Activated T-cell treated with anti-CD3 and anti-CD28 coated beads for 4 hours (primary cell): ENCODE data around the gene PPP1R3C.

ENCODE experiments used
- DNase-seq: peaks from one replicate; pipeline ENCODE4 v3.0.0-alpha.2; 2020

The PPP1R3C gene

DNA sequence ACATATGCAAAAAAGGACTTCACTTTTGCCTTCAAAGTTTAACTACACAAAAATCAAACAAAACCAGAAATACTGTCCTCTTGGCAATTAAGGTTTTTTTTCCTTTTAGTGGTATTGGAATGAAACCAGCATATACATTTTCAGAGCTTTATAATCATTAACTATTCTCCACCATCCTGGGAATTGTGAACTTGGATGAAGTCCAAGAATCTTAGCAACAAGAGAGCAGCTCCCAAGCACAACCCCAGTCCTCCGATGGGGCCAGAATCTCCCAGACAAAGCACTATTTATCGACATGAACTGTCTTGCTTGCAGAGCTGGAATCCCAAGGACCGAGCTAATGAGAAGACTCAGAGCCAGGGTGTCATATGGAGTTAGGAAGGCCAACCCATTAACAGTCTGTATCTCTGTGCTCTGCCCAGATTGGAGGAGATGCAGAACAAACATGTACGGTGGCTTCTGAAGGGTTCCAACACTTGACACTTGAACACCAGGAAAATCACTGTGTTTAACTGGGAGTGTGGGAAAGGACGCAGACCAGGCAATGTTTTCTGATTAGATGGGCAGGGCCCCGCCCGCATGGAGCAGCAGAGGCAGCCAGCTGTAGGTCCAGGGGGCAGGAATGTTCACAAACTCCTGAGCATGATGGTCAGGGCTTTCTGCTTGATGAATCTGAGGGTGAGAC, 35.5 kb downstream of the PPP1R3C start:
- no peak for DNase-seq

- no peak for DNase-seq
Measured at GRCh38 chr10:91596825-91597196, 36.1 kb downstream of the PPP1R3C start.

DNA sequence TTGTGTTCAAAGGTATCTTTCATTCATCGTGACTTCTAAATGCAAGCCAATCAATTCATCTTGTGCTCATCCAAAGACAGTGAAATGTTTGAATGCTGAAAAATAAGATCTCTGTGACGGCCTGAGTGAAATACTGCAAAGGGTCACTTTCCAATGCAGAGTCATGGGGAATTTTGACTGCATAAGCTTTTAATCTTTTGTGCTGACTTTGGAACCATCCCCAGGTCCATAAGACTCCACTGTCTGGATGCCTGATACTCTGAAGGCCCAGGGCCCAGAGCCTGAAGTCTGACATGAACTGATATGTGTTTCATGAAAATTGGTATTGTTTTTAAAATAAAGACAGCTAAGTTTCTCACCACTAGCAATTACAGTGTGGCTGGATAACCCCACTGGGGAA, 39.0 kb downstream of the PPP1R3C start:
- DNase-seq = no peak

GRCh38 chr10:91593366-91593765, 39.5 kb downstream of the PPP1R3C start:
- DNase-seq = no peak

DNA sequence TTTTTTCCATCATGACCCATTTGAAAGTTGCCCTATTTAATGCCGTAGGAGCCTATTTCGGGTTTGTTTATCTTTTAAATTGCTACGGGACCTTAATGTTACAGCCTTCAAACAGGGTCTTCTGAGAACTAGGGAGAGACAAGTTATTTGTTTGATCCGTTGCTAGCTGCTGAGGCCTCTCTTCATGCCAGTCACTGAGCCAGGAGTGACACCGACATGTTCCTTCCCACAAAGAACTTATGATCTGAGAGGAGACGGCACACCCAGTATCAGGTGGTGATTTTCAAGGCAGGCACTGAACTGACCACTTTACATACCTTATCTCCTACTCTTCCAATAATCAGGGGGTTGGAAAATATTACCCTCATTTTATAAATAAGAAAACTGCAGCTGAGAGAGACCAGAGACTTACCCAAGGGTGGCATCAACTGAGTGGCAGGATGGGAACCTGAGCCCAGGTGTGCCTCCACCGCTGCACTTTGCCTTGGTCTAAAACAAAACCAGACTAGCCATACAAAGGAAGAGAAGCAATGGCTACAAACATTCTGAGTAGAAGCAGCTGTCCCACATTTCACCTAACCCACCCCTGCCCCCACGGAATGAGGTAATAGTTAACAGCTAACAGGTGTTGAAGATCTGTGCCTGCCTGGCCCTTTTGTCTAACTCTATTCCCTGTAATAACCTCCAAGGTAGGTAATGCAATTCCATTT, 40.5 kb downstream of the PPP1R3C start:
- no peak for DNase-seq

- DNase-seq = no peak
Measured at GRCh38 chr10:91591797-91592174, 41.1 kb downstream of the PPP1R3C start.

GRCh38 chr10:91590904-91591796, 41.7 kb downstream of the PPP1R3C start:
- no peak for DNase-seq

GRCh38 chr10:91590142-91590903, 42.5 kb downstream of the PPP1R3C start:
- DNase-seq = no peak

DNA sequence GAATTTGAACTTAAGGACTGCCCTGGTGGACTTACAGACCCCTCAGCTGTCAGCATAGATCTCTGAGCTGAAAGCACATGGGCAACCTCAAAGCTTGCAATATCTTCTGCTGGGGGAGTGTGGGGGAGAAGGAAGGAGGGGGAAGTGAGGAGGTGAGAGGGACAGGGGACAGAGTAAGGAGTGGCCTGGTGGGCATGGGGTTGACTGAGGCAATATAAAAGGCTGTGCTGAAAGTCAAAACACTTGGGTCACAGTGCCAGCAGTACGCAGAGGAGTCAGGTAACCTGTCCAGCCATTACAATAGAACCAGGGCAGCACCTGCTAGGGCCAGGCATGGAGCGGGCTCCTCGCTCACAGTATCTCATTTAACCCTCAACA, 43.2 kb downstream of the PPP1R3C start:
- no peak for DNase-seq

GRCh38 chr10:91589015-91589657, 43.7 kb downstream of the PPP1R3C start:
- DNase-seq = no peak

- DNase-seq = no peak
Measured at GRCh38 chr10:91587710-91588638, 44.9 kb downstream of the PPP1R3C start.

- no peak for DNase-seq
Measured at GRCh38 chr10:91582153-91582554, 50.7 kb downstream of the PPP1R3C start.

DNA sequence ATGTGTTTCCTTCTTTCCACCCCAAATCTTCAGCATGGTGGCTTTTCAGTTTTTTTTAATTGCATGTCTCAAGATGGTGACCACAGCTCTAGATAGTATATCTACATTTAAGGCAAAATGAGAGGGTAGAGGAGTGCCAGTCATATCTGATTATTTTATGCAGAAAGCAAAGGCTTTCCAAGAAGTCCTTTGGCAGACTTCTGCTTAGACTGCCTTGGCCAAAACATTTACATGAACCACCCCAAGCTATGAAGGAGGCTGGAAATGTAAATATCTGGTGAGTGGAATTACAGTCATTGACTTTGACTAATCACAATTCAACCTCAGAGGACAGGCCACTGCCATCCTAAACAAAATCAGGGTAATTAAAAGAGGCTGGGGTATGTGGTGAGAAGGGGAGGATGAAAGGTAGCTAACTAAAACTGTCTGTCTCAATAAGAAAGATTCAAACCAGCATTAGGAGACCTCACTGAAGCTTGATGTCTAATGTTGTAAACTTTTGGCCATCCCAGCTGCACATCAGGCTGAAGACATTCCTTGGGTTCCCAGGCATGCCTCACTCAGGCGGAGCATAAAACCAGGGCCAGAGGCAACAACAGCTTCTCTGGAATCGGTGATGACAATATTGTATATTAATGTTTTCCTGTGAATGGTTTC, 53.4 kb downstream of the PPP1R3C start:
- no peak for DNase-seq
